OCI-LY7 (cell line): ENCODE data around the gene HDAC4. TPM values are rescaled to one million over a fixed set of nuclear protein-coding genes. Genes with fewer than 3 reads are reported as not detected.

ENCODE experiments used
- BruUV-seq: library from RNA; stranded (reverse); fragments of 400-500 nt; replicated peaks from 2 replicates; lab custom pipeline; 2021; lab: Mats Ljungman, UMichigan
- CTCF ChIA-PET: fragments of 300-600 bp; sonication (Branson Sonifier 250); formaldehyde crosslinking; loops from one replicate; lab custom pipeline; 2022; ENCODE audit warnings: antibody characterized with exemption; ENCODE audit not compliant: unreplicated experiment; lab: Charles Lee
- POLR2A ChIA-PET: fragments of 300-600 bp; sonication (Branson Sonifier 250); formaldehyde crosslinking; loops from one replicate; lab custom pipeline; 2022; ENCODE audit warnings: antibody characterized with exemption; lab: Charles Lee
- DNase-seq: peaks from one replicate; pipeline ENCODE4 v3.0.0-alpha.2; 2015; ENCODE audit warnings: low spot score
- H2AFZ ChIP-seq: fragments of 200-600 bp; sonication (generic), shearing (Covaris generic); 2 replicates; pipeline ENCODE4 v1.6.1; 2014; ENCODE audit warnings: mild to moderate bottlenecking, antibody characterized with exemption, low read length, moderate library complexity
- H3K27ac ChIP-seq: fragments of 200-600 bp; sonication (generic); 2 replicates; pipeline ENCODE4 v1.5.1; 2014; ENCODE audit warnings: mixed run types, low read depth, mild to moderate bottlenecking, moderate library complexity, low read length, inconsistent platforms; ENCODE audit not compliant: poor library complexity, severe bottlenecking
- H3K36me3 ChIP-seq: fragments of 200-600 bp; sonication (generic); 2 replicates; pipeline ENCODE4 v1.6.1; 2014; ENCODE audit warnings: mild to moderate bottlenecking, antibody characterized with exemption, low read length, moderate library complexity, mixed read lengths; ENCODE audit not compliant: insufficient read depth
- H3K4me1 ChIP-seq: fragments of 200-600 bp; sonication (generic); 2 replicates; pipeline ENCODE4 v1.5.1; 2014; ENCODE audit warnings: mild to moderate bottlenecking, low read length; ENCODE audit not compliant: insufficient read depth, poor library complexity, severe bottlenecking
- H3K4me2 ChIP-seq: fragments of 200-600 bp; sonication (generic); 2 replicates; pipeline ENCODE4 v1.6.1; 2014; ENCODE audit warnings: mild to moderate bottlenecking, low read length
- H3K4me3 ChIP-seq: fragments of 200-600 bp; sonication (generic); 2 replicates; pipeline ENCODE4 v1.5.1; 2014; ENCODE audit warnings: mild to moderate bottlenecking, low read depth, low read length; ENCODE audit not compliant: poor library complexity, severe bottlenecking
- H3K79me2 ChIP-seq: fragments of 200-600 bp; sonication (generic); 2 replicates; pipeline ENCODE4 v1.6.1; 2016; ENCODE audit warnings: low read depth, mild to moderate bottlenecking, low read length, moderate library complexity, mixed read lengths; ENCODE audit not compliant: insufficient read depth
- H3K9me2 ChIP-seq: fragments of 200-600 bp; sonication (generic); 2 replicates; pipeline ENCODE4 v1.6.1; 2016; ENCODE audit warnings: mild to moderate bottlenecking, low read length, mixed read lengths; ENCODE audit not compliant: insufficient read depth
- H3K9me3 ChIP-seq: fragments of 200-600 bp; sonication (generic); 2 replicates; pipeline ENCODE4 v1.6.1; 2014; ENCODE audit warnings: mild to moderate bottlenecking, mixed run types, low read length, mixed read lengths
- H4K20me1 ChIP-seq: fragments of 200-600 bp; sonication (generic); 2 replicates; pipeline ENCODE4 v1.6.1; 2014; ENCODE audit warnings: mild to moderate bottlenecking, antibody characterized with exemption, low read length, moderate library complexity, mixed read lengths; ENCODE audit not compliant: insufficient read depth
- CTCF ChIP-seq: fragments of 200-600 bp; sonication (generic); conservative IDR thresholded peaks from 2 replicates; pipeline ENCODE4 v1.5.1; 2014; ENCODE audit warnings: mild to moderate bottlenecking, antibody characterized with exemption, low read length, moderate library complexity, mixed read lengths
- EZH2phosphoT487 ChIP-seq: fragments of 200-600 bp; sonication (generic); IDR thresholded peaks from 2 replicates; pipeline ENCODE4 v1.6.1; 2018; ENCODE audit warnings: low read depth, borderline replicate concordance, mild to moderate bottlenecking, mixed run types, antibody characterized with exemption, low read length, moderate library complexity, mixed read lengths
- intact Hi-C: fragments of 100-400 bp; cut with micrococcal nuclease; formaldehyde crosslinking; loops from one replicate; pipeline ENCODE4 v1.10.0; 2022; ENCODE audit not compliant: unreplicated experiment
- total RNA-seq, 2 experiments: library from RNA; depleted of rRNA in 1 of 2; stranded (reverse); fragments of >200 nt in 1 of 2; shearing (Covaris generic) in 1 of 2; gene quantifications; 2 replicates each; pipeline ENCODE4 v1.2.3, GENCODE V29; 2014 to 2022

The HDAC4 gene
- total RNA-seq, 2 experiments from 2014 or later = 10.2 to 20.6 TPM

- intact Hi-C loops = no loop called here
- H3K9me2 ChIP-seq = no peaks in the 10 kb centered on the region
Measured at GRCh38 chr2:239275044-239275685, 125.7 kb downstream of the HDAC4 start.

GRCh38 chr2:239274391-239275043 lies 126.3 kb downstream of the HDAC4 start:
- H3K4me2 ChIP-seq = no peak overlapping the region
- H3K9me3 ChIP-seq = no peaks in the 10 kb centered on the region
- POLR2A ChIA-PET = no interaction called here
- no peak overlapping the region for H2AFZ ChIP-seq
- no peak overlapping the region for H3K27ac ChIP-seq
- no TSS peak for BruUV-seq
- no peaks in the 10 kb centered on the region for H3K9me2 ChIP-seq
- H3K4me1 ChIP-seq = no peaks in the 10 kb centered on the region
- no peak for DNase-seq
- TF ChIP-seq CTCF (no peak), EZH2phosphoT487 (no peak)
- CTCF ChIA-PET = no interaction called here
- H3K79me2 ChIP-seq = no peaks in the 10 kb centered on the region
- H3K36me3 ChIP-seq = no peaks in the 10 kb centered on the region
- H4K20me1 ChIP-seq = peaks cover 9% of the 10 kb centered on the region; the same call in 1 of the 2 replicates
- H3K4me3 ChIP-seq = no peak overlapping the region
- intact Hi-C loops = no loop called here

More at GRCh38 chr2:239275044-239275685, 125.7 kb downstream of the HDAC4 start:
- no peaks in the 10 kb centered on the region for H3K36me3 ChIP-seq
- H4K20me1 ChIP-seq = peaks cover 9% of the 10 kb centered on the region; the same call in 1 of the 2 replicates
- no TSS peak for BruUV-seq
- H3K4me2 ChIP-seq = no peak overlapping the region
- H3K9me3 ChIP-seq = no peaks in the 10 kb centered on the region
- H3K27ac ChIP-seq = no peak overlapping the region
- TF ChIP-seq CTCF = no peak
- no peak for TF ChIP-seq EZH2phosphoT487
- H2AFZ ChIP-seq = no peak overlapping the region
- no peak for DNase-seq
- H3K4me3 ChIP-seq = no peak overlapping the region
- CTCF ChIA-PET = no interaction called here
- no peaks in the 10 kb centered on the region for H3K79me2 ChIP-seq
- no peaks in the 10 kb centered on the region for H3K4me1 ChIP-seq
- POLR2A ChIA-PET = no interaction called here
